Measurements from ENCODE around the gene HOXB2. TPM values are rescaled to one million over a fixed set of nuclear protein-coding genes. Genes with fewer than 3 reads are reported as not detected.

Gene HOXB2
- total RNA-seq, 2 experiments from 2014 or later: not detected

GRCh38 chr17:48513666-48514455, 31.0 kb downstream of the HOXB2 start:
- Histone ChIP-seq H3K79me2 (ENCODE audit: insufficient read depth, low read depth, low read length) (no peaks in the 10 kb centered on the region), H3K9me3 (ENCODE audit: low read length) (no peaks in the 10 kb centered on the region), H4K20me1 (ENCODE audit: insufficient read depth, low read length) (no peaks in the 10 kb centered on the region), H3K4me2 (ENCODE audit: low read length) (no peak overlapping the region), H3K9me2 (ENCODE audit: insufficient read depth, low read length) (no peaks in the 10 kb centered on the region), H2AFZ (ENCODE audit: low read length) (no peak overlapping the region), H3K4me1 (ENCODE audit: insufficient read depth, low read length, poor library complexity, severe bottlenecking) (peaks cover 9% of the 10 kb centered on the region), H3K36me3 (ENCODE audit: insufficient read depth, low read length) (no peaks in the 10 kb centered on the region), H3K27ac (ENCODE audit: low read depth, low read length, poor library complexity, severe bottlenecking) (no peak overlapping the region), H3K4me3 (ENCODE audit: low read depth, low read length, poor library complexity, severe bottlenecking) (no peak overlapping the region)
- POLR2A ChIA-PET: interaction anchor here (1.0 to 1.4 kb wide), 3 partner anchors 10 to 75 kb away, joined by 3 to 10 read pairs (median 3); no protein-coding TSS in a partner anchor
- no TSS peak for BruUV-seq (replicated peaks)
- intact Hi-C loops (cut with micrococcal nuclease; ENCODE audit: unreplicated experiment): no loop called here
- CTCF ChIA-PET (ENCODE audit: unreplicated experiment): no interaction called here
- DNase-seq (ENCODE audit: low spot score): no peak
- TF ChIP-seq EZH2phosphoT487 (IDR thresholded peaks at IDR 0.05; ENCODE audit: borderline replicate concordance, low read depth, low read length) (no peak), CTCF (conservative IDR thresholded peaks at IDR 0.05; ENCODE audit: low read length) (no peak)

GRCh38 chr17:48513097-48513496, 31.8 kb downstream of the HOXB2 start:
- H3K36me3 ChIP-seq (ENCODE audit: insufficient read depth, low read length): no peaks in the 10 kb centered on the region
- no peaks in the 10 kb centered on the region for H4K20me1 ChIP-seq (ENCODE audit: insufficient read depth, low read length)
- no peaks in the 10 kb centered on the region for H3K9me3 ChIP-seq (ENCODE audit: low read length)
- 0 out of 2 replicates have a peak overlapping the region, but pooled peaks have one; percentile 19 for H3K4me2 ChIP-seq (ENCODE audit: low read length)
- H3K4me1 ChIP-seq (ENCODE audit: insufficient read depth, low read length, poor library complexity, severe bottlenecking): peaks cover 9% of the 10 kb centered on the region
- H3K9me2 ChIP-seq (ENCODE audit: insufficient read depth, low read length): no peaks in the 10 kb centered on the region
- ChIA-PET POLR2A (interaction anchor here (1.3 to 1.4 kb wide), 2 partner anchors 10 to 74 kb away, joined by 3 to 10 read pairs; no protein-coding TSS in a partner anchor), CTCF (ENCODE audit: unreplicated experiment) (no interaction called here)
- no peak for DNase-seq (ENCODE audit: low spot score)
- intact Hi-C loops (cut with micrococcal nuclease; ENCODE audit: unreplicated experiment): no loop called here
- TF ChIP-seq EZH2phosphoT487 (IDR thresholded peaks at IDR 0.05; ENCODE audit: borderline replicate concordance, low read depth, low read length): no peak
- TF ChIP-seq CTCF (conservative IDR thresholded peaks at IDR 0.05; ENCODE audit: low read length): no peak
- BruUV-seq (replicated peaks): no TSS peak
- no peak overlapping the region; the same call in 1 of the 2 replicates for H2AFZ ChIP-seq (ENCODE audit: low read length)
- H3K79me2 ChIP-seq (ENCODE audit: insufficient read depth, low read depth, low read length): no peaks in the 10 kb centered on the region
- no peak overlapping the region for H3K27ac ChIP-seq (ENCODE audit: low read depth, low read length, poor library complexity, severe bottlenecking)
- no peak overlapping the region for H3K4me3 ChIP-seq (ENCODE audit: low read depth, low read length, poor library complexity, severe bottlenecking)
